ENCODE measurements around the gene RCOR3. TPM values are rescaled to one million over a fixed set of nuclear protein-coding genes. Genes with fewer than 3 reads are reported as not detected.
"Not testable (repeated sequence)": the region's sequence is repeated elsewhere in the genome, so short reads cannot be mapped to it uniquely, and the experiment has no call there.

Gene RCOR3
- total and polyA plus RNA-seq, 2 of the 8 experiments (the other 6 are each of a cell fraction or from before 2014, with no cell fraction given): 21.4 to 36.3 TPM

GRCh38 chr1:211321646-211322045, 62.5 kb downstream of the RCOR3 start:
- H3K14ac ChIP-seq (ENCODE audit: insufficient read length); H3K4ac ChIP-seq (replicated peaks; ENCODE audit: insufficient read length, low read depth, low read length); H2BK5ac ChIP-seq (ENCODE audit: low read depth, low read length); H2BK20ac ChIP-seq (ENCODE audit: low read length); DNase-seq (ENCODE audit: low read depth in 1 of 2, low spot score in 2 of 2); H3K23me2 ChIP-seq (ENCODE audit: low read depth, low read length); H4K8ac ChIP-seq (ENCODE audit: extremely low read depth, insufficient read depth, low read length); H3K4me2 ChIP-seq (ENCODE audit: insufficient read depth in 1 of 2, low read depth in 2 of 2, low read length in 2 of 2); H2BK15ac ChIP-seq (ENCODE audit: low read length); H4K20me1 ChIP-seq (replicated peaks in 1 of 2; ENCODE audit: control insufficient read depth in 1 of 2, insufficient read depth in 2 of 2, low read length in 2 of 2); H2BK12ac ChIP-seq (ENCODE audit: low read depth, low read length); H3K36me3 ChIP-seq (ENCODE audit: control insufficient read depth in 2 of 4, insufficient read depth in 4 of 4, low read length in 3 of 4); H3K27ac ChIP-seq (ENCODE audit: low read depth, low read length); H2AK5ac ChIP-seq (ENCODE audit: low read depth, low read length); H3K56ac ChIP-seq (replicated peaks; ENCODE audit: insufficient read length, low read depth, low read length); H3K18ac ChIP-seq (ENCODE audit: extremely low read depth, low read length); H3K9me3 ChIP-seq (ENCODE audit: insufficient read depth in 2 of 2, low read depth in 1 of 2, low read length in 1 of 2); H3K23ac ChIP-seq (ENCODE audit: insufficient read length); H4K91ac ChIP-seq (replicated peaks; ENCODE audit: insufficient read length, low read length); POLR2A ChIA-PET (ENCODE audit: partially characterized antibody); H3K4me1 ChIP-seq (replicated peaks in 1 of 4; ENCODE audit: control insufficient read depth in 3 of 4, insufficient read depth in 4 of 4, low read length in 3 of 4); H2AFZ ChIP-seq (ENCODE audit: low read length); H4K5ac ChIP-seq (ENCODE audit: insufficient read length, low read depth, low read length); H3K79me1 ChIP-seq (ENCODE audit: low read depth, low read length); H3K9ac ChIP-seq (replicated peaks in 1 of 4; ENCODE audit: extremely low read depth in 1 of 4, low read depth in 3 of 4, low read length in 3 of 4); H3K27me3 ChIP-seq (replicated peaks in 1 of 4; ENCODE audit: control insufficient read depth in 3 of 4, extremely low read depth in 1 of 4, insufficient read depth in 3 of 4, low read length in 3 of 4); H3K79me2 ChIP-seq (ENCODE audit: control insufficient read depth in 1 of 2, insufficient read depth in 2 of 2, low read length in 2 of 2); H2BK120ac ChIP-seq (replicated peaks; ENCODE audit: low read depth, low read length); FAIRE-seq; H3K4me3 ChIP-seq (ENCODE audit: extremely low read depth in 1 of 4, insufficient read depth in 2 of 4, low read depth in 3 of 4, low read length in 4 of 4): not testable (repeated sequence)
- WGBS, 2 experiments (ENCODE audit: extremely low coverage in 1 of 2, insufficient coverage in 1 of 2, insufficient read length in 1 of 2, insufficient replicate concordance in 2 of 2, low coverage in 1 of 2, low lambda C conversion rate in 2 of 2, missing lambda C conversion rate in 1 of 2): 87% methylated on average over 7 of the region's 7 CpGs; no CpG with 5 or more reads in 1 of the 2 experiments
- CTCF ChIA-PET (ENCODE audit: partially characterized antibody): interaction anchor here (3.8 to 4.6 kb wide), 2 partner anchors 157 to 193 kb away, joined by 36 to 38 read pairs; no protein-coding TSS in a partner anchor
